Osteocyte (in vitro differentiated cells): ENCODE data around the gene FH. TPM values are rescaled to one million over a fixed set of nuclear protein-coding genes. Genes with fewer than 3 reads are reported as not detected.

Experiments
- DNase-seq: peaks from one replicate; pipeline ENCODE4 v3.0.0; 2021; ENCODE audit warnings: mixed read lengths; ENCODE audit not compliant: unreplicated experiment; ENCODE audit errors: extremely low spot score
- H3K27ac Mint-ChIP-seq: one replicate; pipeline ENCODE4 v1.8.0; 2021; ENCODE audit warnings: mild to moderate bottlenecking, mixed read lengths; ENCODE audit not compliant: unreplicated experiment
- H3K27me3 Mint-ChIP-seq: one replicate; pipeline ENCODE4 v1.8.0; 2021; ENCODE audit warnings: mixed read lengths; ENCODE audit not compliant: unreplicated experiment
- H3K36me3 Mint-ChIP-seq: one replicate; pipeline ENCODE4 v1.8.0; 2021; ENCODE audit warnings: mixed read lengths; ENCODE audit not compliant: unreplicated experiment
- H3K4me1 Mint-ChIP-seq: one replicate; pipeline ENCODE4 v1.8.0; 2021; ENCODE audit warnings: mixed read lengths; ENCODE audit not compliant: unreplicated experiment
- H3K4me3 Mint-ChIP-seq: one replicate; pipeline ENCODE4 v1.8.0; 2021; ENCODE audit warnings: mild to moderate bottlenecking, moderate library complexity, mixed read lengths; ENCODE audit not compliant: unreplicated experiment
- H3K9me3 Mint-ChIP-seq: one replicate; pipeline ENCODE4 v1.8.0; 2021; ENCODE audit warnings: mixed read lengths; ENCODE audit not compliant: unreplicated experiment
- CTCF ChIP-seq: fragments of 200-600 bp; sonication (generic); IDR thresholded peaks from 2 replicates; pipeline ENCODE4 v1.5.0; 2021; ENCODE audit warnings: antibody characterized with exemption, mild to moderate bottlenecking, moderate library complexity
- total RNA-seq: library from RNA; stranded (reverse); gene quantifications from 2 replicates; pipeline ENCODE4 v1.2.1, GENCODE V29; 2021

Gene FH
- total RNA-seq, 1 donor from 2014 or later, result 61.1 TPM

DNA sequence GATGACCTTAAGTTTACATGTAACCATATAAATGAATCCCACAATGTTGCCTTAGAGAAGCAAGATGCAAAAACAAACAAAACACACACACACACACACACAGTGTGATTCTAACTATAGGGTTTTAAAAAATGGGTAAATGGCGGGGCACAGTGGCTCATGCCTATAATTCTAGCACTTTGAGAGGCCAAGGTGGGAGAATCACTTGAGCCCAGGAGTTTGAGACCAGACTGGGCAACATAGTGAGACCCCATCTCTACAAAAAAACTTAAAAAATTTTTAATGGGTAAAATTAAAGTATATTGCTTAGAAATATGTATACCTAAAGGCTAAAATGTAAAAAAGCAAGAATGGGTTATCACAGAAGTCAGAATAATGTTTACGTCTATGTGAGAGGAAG, 28.5 kb upstream of the FH start:
- no peak overlapping the region for H3K27ac Mint-ChIP-seq
- no peaks in the 10 kb centered on the region for H3K36me3 Mint-ChIP-seq
- no peaks in the 10 kb centered on the region for H3K9me3 Mint-ChIP-seq
- H3K4me3 Mint-ChIP-seq, result no peak overlapping the region
- peaks cover 57% of the 10 kb centered on the region for H3K27me3 Mint-ChIP-seq
- H3K4me1 Mint-ChIP-seq, result no peaks in the 10 kb centered on the region
- no peak for TF ChIP-seq CTCF
- no peak for DNase-seq

DNA sequence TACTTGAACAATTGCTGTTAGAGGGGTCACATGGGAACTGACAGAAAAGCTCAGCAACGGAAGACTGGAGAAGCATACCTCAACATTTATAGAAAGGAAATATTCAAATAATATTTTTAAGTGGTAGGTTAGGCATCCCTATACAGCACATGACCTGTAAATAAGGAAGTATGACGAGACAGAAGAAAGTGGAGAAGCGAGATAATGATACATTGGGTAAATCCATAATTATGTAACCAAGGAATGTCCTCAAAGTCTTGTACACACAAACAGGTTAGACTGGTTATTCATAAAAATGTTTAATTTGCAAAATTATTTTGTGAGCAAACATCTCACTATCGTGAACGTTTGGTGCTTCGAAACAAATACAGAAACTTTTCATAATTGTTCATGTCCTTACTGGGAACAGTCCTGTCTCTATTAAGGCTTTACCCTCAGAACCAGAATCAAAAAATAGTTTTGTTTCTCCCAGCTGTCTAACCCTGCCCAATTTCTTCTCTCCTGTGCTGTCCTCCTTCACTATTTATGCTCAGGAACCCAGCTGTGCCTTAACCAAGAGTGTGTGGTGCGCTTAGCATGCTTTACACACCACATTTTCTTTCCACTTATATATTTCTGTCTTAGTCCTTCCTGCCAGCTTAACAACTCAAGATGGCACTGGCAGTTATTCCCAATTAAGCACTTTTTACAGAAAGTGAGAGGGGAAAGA, 22.8 kb upstream of the FH start:
- no peak for TF ChIP-seq CTCF
- Mint-ChIP-seq H3K4me3 (no peak overlapping the region), H3K27ac (no peak overlapping the region), H3K36me3 (peaks cover 2% of the 10 kb centered on the region), H3K4me1 (no peaks in the 10 kb centered on the region), H3K9me3 (no peaks in the 10 kb centered on the region), H3K27me3 (peaks cover 45% of the 10 kb centered on the region)
- no peak for DNase-seq

DNA sequence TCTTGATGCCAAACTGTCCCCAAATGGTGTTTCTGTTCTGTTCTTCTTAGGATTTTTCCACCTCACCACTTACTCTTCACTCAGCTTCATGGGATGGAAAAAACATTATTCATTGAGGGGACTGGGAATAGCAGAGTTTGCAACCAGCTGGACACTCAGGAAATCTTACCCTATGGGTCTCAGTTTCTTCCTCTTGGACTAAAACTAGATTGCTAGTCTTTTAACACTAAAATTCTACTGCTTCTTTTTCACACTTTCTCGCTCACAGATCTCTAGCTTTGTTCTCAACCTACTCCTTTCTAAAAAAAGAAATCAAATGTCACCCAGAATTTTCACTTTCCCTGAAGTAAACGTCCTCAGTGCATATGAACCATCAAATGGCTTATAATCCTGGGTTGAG, 17.4 kb upstream of the FH start:
- Mint-ChIP-seq H3K36me3 (peaks cover 2% of the 10 kb centered on the region), H3K4me1 (peaks cover 7% of the 10 kb centered on the region), H3K27ac (no peak overlapping the region), H3K4me3 (no peak overlapping the region), H3K27me3 (peaks cover 49% of the 10 kb centered on the region), H3K9me3 (no peaks in the 10 kb centered on the region)
- TF ChIP-seq CTCF, result no peak
- no peak for DNase-seq

GRCh38 chr1:241536304-241536703, 16.7 kb upstream of the FH start:
- no peak for TF ChIP-seq CTCF
- H3K9me3 Mint-ChIP-seq, result no peaks in the 10 kb centered on the region
- DNase-seq, result no peak
- no peak overlapping the region for H3K4me3 Mint-ChIP-seq
- no peak overlapping the region for H3K27ac Mint-ChIP-seq
- H3K36me3 Mint-ChIP-seq, result peaks cover 2% of the 10 kb centered on the region
- peaks cover 12% of the 10 kb centered on the region for H3K4me1 Mint-ChIP-seq
- peaks cover 45% of the 10 kb centered on the region for H3K27me3 Mint-ChIP-seq

GRCh38 chr1:241533326-241534115, 14.0 kb upstream of the FH start:
- Mint-ChIP-seq H3K9me3 (no peaks in the 10 kb centered on the region), H3K27ac (no peak overlapping the region), H3K4me1 (peaks cover 15% of the 10 kb centered on the region), H3K4me3 (no peak overlapping the region), H3K36me3 (no peaks in the 10 kb centered on the region), H3K27me3 (peaks cover 50% of the 10 kb centered on the region)
- no peak for DNase-seq
- TF ChIP-seq CTCF, result no peak
